GM21360 (cell line): ENCODE results near the gene CD40LG.
A peak's percentile ranks its signal among the peaks of the same experiment; 100 is the strongest.

Experiments
- ATAC-seq: cut with Tn5 transposase; IDR thresholded peaks from one replicate; pipeline ENCODE4 v1.9.1; 2021; ENCODE audit warnings: mild to moderate bottlenecking, moderate library complexity; ENCODE audit not compliant: unreplicated experiment

Gene CD40LG

GRCh38 chrX:136646602-136647239 is 1.2 kb upstream of the CD40LG start:
- no peak for ATAC-seq

- no peak for ATAC-seq
Measured at GRCh38 chrX:136650811-136651210, 2.9 kb downstream of the CD40LG start.

GRCh38 chrX:136652822-136653723 is 5.1 kb downstream of the CD40LG start:
- no peak for ATAC-seq

- ATAC-seq: no peak
Measured at GRCh38 chrX:136656361-136656964, 8.5 kb downstream of the CD40LG start.

- no peak for ATAC-seq
Measured at GRCh38 chrX:136658151-136658550, 10.2 kb downstream of the CD40LG start.

- no peak for ATAC-seq
Measured at GRCh38 chrX:136659174-136659573, 11.2 kb downstream of the CD40LG start.

GRCh38 chrX:136660896-136661295 is 12.9 kb downstream of the CD40LG start:
- ATAC-seq: no peak

- no peak for ATAC-seq
Measured at GRCh38 chrX:136662104-136662503, 14.1 kb downstream of the CD40LG start.

GRCh38 chrX:136662976-136663375 is 15.0 kb downstream of the CD40LG start:
- no peak for ATAC-seq

GRCh38 chrX:136665258-136665900 is 17.4 kb downstream of the CD40LG start:
- ATAC-seq: peak; percentile 57

GRCh38 chrX:136666088-136666487 is 18.1 kb downstream of the CD40LG start:
- peak; percentile 56 for ATAC-seq

- ATAC-seq: no peak
Measured at GRCh38 chrX:136667446-136668168, 19.6 kb downstream of the CD40LG start.

- ATAC-seq: no peak
Measured at GRCh38 chrX:136671006-136671610, 23.1 kb downstream of the CD40LG start.

- no peak for ATAC-seq
Measured at GRCh38 chrX:136674270-136674985, 26.5 kb downstream of the CD40LG start.

GRCh38 chrX:136679531-136679930 is 31.6 kb downstream of the CD40LG start:
- ATAC-seq: no peak

- ATAC-seq: no peak
Measured at GRCh38 chrX:136684120-136684519, 36.2 kb downstream of the CD40LG start.

- ATAC-seq: no peak
Measured at GRCh38 chrX:136687457-136687856, 39.5 kb downstream of the CD40LG start.

GRCh38 chrX:136689436-136689835 is 41.5 kb downstream of the CD40LG start:
- ATAC-seq: no peak

- no peak for ATAC-seq
Measured at GRCh38 chrX:136691028-136691809, 43.3 kb downstream of the CD40LG start.
